HCT116 (cell line): ENCODE results near the gene NBAS. TPM values are rescaled to one million over a fixed set of nuclear protein-coding genes. Genes with fewer than 3 reads are reported as not detected.

Source experiments
- ATAC-seq: fragments of 200-7000 bp; cut with Tn5 transposase; 2 replicates; pipeline ENCODE4 v1.9.1; 2020; ENCODE audit warnings: mild to moderate bottlenecking, moderate library complexity
- BruUV-seq: library from RNA; stranded (reverse); fragments of 400-500 nt; replicated peaks from 2 replicates; lab custom pipeline; 2021; lab: Mats Ljungman, UMichigan
- CTCF ChIA-PET: fragments of 300-600 bp; sonication (Branson Sonifier 250); formaldehyde crosslinking; loops from one replicate; lab custom pipeline; 2021; ENCODE audit warnings: antibody characterized with exemption; lab: Charles Lee
- POLR2A ChIA-PET: fragments of 300-600, 350-600 bp; sonication (Branson Sonifier 250); formaldehyde crosslinking; loops from one replicate; lab custom pipeline; 2021; ENCODE audit warnings: antibody characterized with exemption; lab: Charles Lee
- RAD21 ChIA-PET, 2 experiments: fragments of 300-600 bp; sonication (Branson Sonifier 250); formaldehyde crosslinking; loops; one replicate each; lab custom pipeline; 2023; ENCODE audit warnings: low total read pairs in 2 of 2; ENCODE audit not compliant: uncharacterized antibody in 2 of 2, unreplicated experiment in 2 of 2, low non-redundant PET in 1 of 2; lab: Charles Lee
- DNase-seq: peaks from one replicate; pipeline ENCODE4 v3.0.0-alpha.2; 2010; ENCODE audit warnings: low read depth, low spot score
- H2AFZ ChIP-seq: fragments of 200-600 bp; shearing (Covaris generic), sonication (generic); 2 replicates; pipeline ENCODE4 v1.6.1; 2017; ENCODE audit warnings: low read depth, mixed run types, mixed read lengths, antibody characterized with exemption, low read length; ENCODE audit not compliant: poor library complexity, severe bottlenecking
- H3K27ac ChIP-seq: 2 replicates; pipeline ENCODE4 v1.5.1; 2012; ENCODE audit warnings: low read depth, low read length
- H3K27me3 ChIP-seq: fragments of 200-600 bp; sonication (generic); 2 replicates; pipeline ENCODE4 v1.6.1; 2016; ENCODE audit warnings: mixed run types, low read length, mixed read lengths; ENCODE audit not compliant: insufficient read depth
- H3K36me3 ChIP-seq, 2 experiments: fragments of 200-500 bp in 1 of 2; fragments of 200-600 bp in 1 of 2; sonication (Bioruptor generic) in 1 of 2; sonication (generic) in 1 of 2; 2 replicates each; pipeline versions ENCODE4 v1.5.1 to v1.6.1; 2014 to 2016; ENCODE audit warnings: low read length in 2 of 2, inconsistent platforms in 1 of 2, mixed read lengths in 1 of 2, mixed run types in 1 of 2; ENCODE audit not compliant: insufficient read depth in 2 of 2, control insufficient read depth in 1 of 2
- H3K4me1 ChIP-seq, 2 experiments: fragments of 200-600 bp in 1 of 2; sonication (generic) in 1 of 2; 2 replicates each; pipeline versions ENCODE4 v1.5.1 to v1.6.1; 2012 to 2017; ENCODE audit warnings: low read length in 2 of 2, inconsistent platforms in 1 of 2, mild to moderate bottlenecking in 1 of 2, mixed read lengths in 1 of 2, mixed run types in 1 of 2, moderate library complexity in 1 of 2; ENCODE audit not compliant: insufficient read depth in 2 of 2, control insufficient read depth in 1 of 2
- H3K4me2 ChIP-seq: fragments of 200-600 bp; sonication (generic); 2 replicates; pipeline ENCODE4 v1.6.1; 2017; ENCODE audit warnings: mixed run types, low read length, mixed read lengths
- H3K4me3 ChIP-seq, 2 experiments: fragments of 200-600 bp in 1 of 2; sonication (generic) in 1 of 2; replicated peaks in 1 of 2; 2 replicates each; pipeline ENCODE4 v1.5.1; 2011 to 2016; ENCODE audit warnings: low read length in 2 of 2, control low read depth in 1 of 2, low read depth in 1 of 2, mild to moderate bottlenecking in 1 of 2, mixed read lengths in 1 of 2, mixed run types in 1 of 2
- H3K79me2 ChIP-seq: fragments of 200-600 bp; sonication (generic); 2 replicates; pipeline ENCODE4 v1.6.1; 2017; ENCODE audit warnings: mild to moderate bottlenecking, mixed run types, low read length, moderate library complexity, mixed read lengths; ENCODE audit not compliant: insufficient read depth
- H3K9ac ChIP-seq: fragments of 200-600 bp; sonication (generic); 2 replicates; pipeline ENCODE4 v1.6.1; 2016; ENCODE audit warnings: low read length, mixed read lengths
- H3K9me2 ChIP-seq: fragments of 200-600 bp; sonication (generic), shearing (Covaris generic); 2 replicates; pipeline ENCODE4 v1.6.1; 2017; ENCODE audit warnings: mixed run types, mild to moderate bottlenecking, moderate library complexity; ENCODE audit not compliant: insufficient read depth
- H3K9me3 ChIP-seq, 2 experiments: fragments of 200-500 bp in 1 of 2; fragments of 200-600 bp in 1 of 2; sonication (Bioruptor generic) in 1 of 2; sonication (generic) in 1 of 2; 2 replicates each; pipeline ENCODE4 v1.6.1; 2014 to 2017; ENCODE audit warnings: low read length in 2 of 2, mixed read lengths in 2 of 2, inconsistent platforms in 1 of 2, low read depth in 1 of 2, mild to moderate bottlenecking in 1 of 2, mixed run types in 1 of 2, moderate library complexity in 1 of 2; ENCODE audit not compliant: control insufficient read depth in 1 of 2, insufficient read depth in 1 of 2
- H4K20me1 ChIP-seq: fragments of 200-600 bp; sonication (generic), shearing (Covaris generic); 2 replicates; pipeline ENCODE4 v1.6.1; 2017; ENCODE audit warnings: mixed run types, mild to moderate bottlenecking, moderate library complexity; ENCODE audit not compliant: insufficient read depth
- CBX3 ChIP-seq: IDR thresholded peaks from 2 replicates; pipeline ENCODE4 v1.6.1; 2012; ENCODE audit warnings: low read depth
- CEBPB ChIP-seq: IDR thresholded peaks from 2 replicates; pipeline ENCODE4 v1.6.1; 2012; ENCODE audit warnings: low read depth
- CTCF ChIP-seq, 3 experiments: fragments of 200-600 bp in 1 of 3; sonication (generic) in 1 of 3; IDR thresholded peaks in 2 of 3; conservative IDR thresholded peaks in 1 of 3; 2 replicates each; pipeline ENCODE4 v1.5.1; 2012 to 2017; ENCODE audit warnings: low read depth in 2 of 3, low read length in 2 of 3, antibody characterized with exemption in 1 of 3, borderline replicate concordance in 1 of 3, control low read depth in 1 of 3, mild to moderate bottlenecking in 1 of 3, mixed read lengths in 1 of 3, mixed run types in 1 of 3, moderate library complexity in 1 of 3; ENCODE audit not compliant: insufficient read depth in 1 of 3
- EGR1 ChIP-seq: IDR thresholded peaks from 2 replicates; pipeline ENCODE4 v1.6.1; 2012; ENCODE audit warnings: low read depth
- ELF1 ChIP-seq: IDR thresholded peaks from 2 replicates; pipeline ENCODE4 v1.6.1; 2012; ENCODE audit warnings: low read depth, borderline replicate concordance
- EZH2 ChIP-seq: fragments of 200-600 bp; sonication (generic); IDR thresholded peaks from 2 replicates; pipeline ENCODE4 v1.6.1; 2017; ENCODE audit warnings: antibody characterized with exemption, mixed run types
- EZH2phosphoT487 ChIP-seq: fragments of 200-600 bp; IDR thresholded peaks from 2 replicates; pipeline ENCODE4 v1.6.1; 2018; ENCODE audit warnings: antibody characterized with exemption, borderline replicate concordance
- FOSL1 ChIP-seq: IDR thresholded peaks from 2 replicates; pipeline ENCODE4 v1.6.1; 2012; ENCODE audit warnings: low read depth
- JUND ChIP-seq: IDR thresholded peaks from 2 replicates; pipeline ENCODE4 v1.6.1; 2012
- MAX ChIP-seq: IDR thresholded peaks from 2 replicates; pipeline ENCODE4 v1.6.1; 2012
- POLR2AphosphoS5 ChIP-seq: IDR thresholded peaks from 2 replicates; pipeline ENCODE4 v1.6.1; 2011; ENCODE audit warnings: mild to moderate bottlenecking, low read depth, low read length, moderate library complexity
- RAD21 ChIP-seq: IDR thresholded peaks from 2 replicates; pipeline ENCODE4 v1.6.1; 2012; ENCODE audit warnings: low read depth, mild to moderate bottlenecking
- REST ChIP-seq: IDR thresholded peaks from 2 replicates; pipeline ENCODE4 v1.6.1; 2012; ENCODE audit warnings: low read depth
- SIN3A ChIP-seq: IDR thresholded peaks from 2 replicates; pipeline ENCODE4 v1.6.1; 2012; ENCODE audit warnings: low read depth
- SP1 ChIP-seq: IDR thresholded peaks from 2 replicates; pipeline ENCODE4 v1.6.1; 2012; ENCODE audit warnings: low read depth
- SRF ChIP-seq: IDR thresholded peaks from 2 replicates; pipeline ENCODE4 v1.6.1; 2012; ENCODE audit warnings: low read depth
- ZFX ChIP-seq: fragments of 450-650 bp; IDR thresholded peaks from 2 replicates; pipeline ENCODE4 v1.6.1; 2017
- ZNF274 ChIP-seq: fragments of 200-500 bp; sonication (Bioruptor generic); IDR thresholded peaks from 2 replicates; pipeline ENCODE4 v1.6.1; 2014; ENCODE audit warnings: mild to moderate bottlenecking, low read depth, low read length, inconsistent platforms
- intact Hi-C: fragments of 100-400 bp; cut with micrococcal nuclease; formaldehyde crosslinking; loops from 2 replicates; pipeline ENCODE4 v1.10.0; 2022
- total RNA-seq: library from RNA; stranded (reverse); gene quantifications from one replicate; pipeline ENCODE4 v1.2.1, GENCODE V29; 2021; ENCODE audit not compliant: unreplicated experiment

The NBAS gene
- total RNA-seq, 1 experiment from 2014 or later, result 32.8 TPM

GRCh38 chr2:15510552-15510951 lies 50.6 kb downstream of the NBAS start:
- no peaks in the 10 kb centered on the region for H3K27me3 ChIP-seq
- H3K79me2 ChIP-seq, result no peaks in the 10 kb centered on the region
- no peak overlapping the region for H3K27ac ChIP-seq
- ChIA-PET RAD21 (no interaction called here), POLR2A (no interaction called here), CTCF (no interaction called here)
- H4K20me1 ChIP-seq, result no peaks in the 10 kb centered on the region
- BruUV-seq, result no TSS peak
- no peaks in the 10 kb centered on the region for H3K9me2 ChIP-seq
- no peak for ATAC-seq
- no peak overlapping the region for H3K9ac ChIP-seq
- DNase-seq, result no peak
- H3K4me1 ChIP-seq, result no peaks in the 10 kb centered on the region; a peak in 1 of 4 replicates
- no peak overlapping the region for H3K4me2 ChIP-seq
- no peaks in the 10 kb centered on the region for H3K9me3 ChIP-seq
- H3K4me3 ChIP-seq, result no peak overlapping the region
- no peaks in the 10 kb centered on the region for H3K36me3 ChIP-seq
- no peak overlapping the region for H2AFZ ChIP-seq
- intact Hi-C loops, result no loop called here
- no peak for TF ChIP-seq EGR1
- TF ChIP-seq RAD21, result no peak
- TF ChIP-seq ZNF274, result no peak
- no peak for TF ChIP-seq POLR2AphosphoS5
- TF ChIP-seq SRF, result no peak

- Histone ChIP-seq H3K4me2 (no peak overlapping the region), H3K27ac (no peak overlapping the region), H3K9me2 (no peaks in the 10 kb centered on the region), H3K36me3 (no peaks in the 10 kb centered on the region), H3K9me3 (no peaks in the 10 kb centered on the region), H3K4me3 (no peak overlapping the region), H4K20me1 (no peaks in the 10 kb centered on the region), H3K79me2 (no peaks in the 10 kb centered on the region), H2AFZ (no peak overlapping the region), H3K4me1 (no peaks in the 10 kb centered on the region; a peak in 1 of 4 replicates), H3K27me3 (no peaks in the 10 kb centered on the region), H3K9ac (no peak overlapping the region)
- ChIA-PET RAD21 (no interaction called here), CTCF (no interaction called here), POLR2A (no interaction called here)
- no TSS peak for BruUV-seq
- ATAC-seq (no peak), DNase-seq (no peak)
- intact Hi-C loops, result no loop called here
- no peak for TF ChIP-seq FOSL1
- no peak for TF ChIP-seq CEBPB
- no peak for TF ChIP-seq JUND
- no peak for TF ChIP-seq CBX3
- no peak for TF ChIP-seq MAX
- TF ChIP-seq ELF1, result no peak
- TF ChIP-seq EZH2phosphoT487, result no peak
- TF ChIP-seq REST, result no peak
- no peak for TF ChIP-seq SIN3A
- no peak for TF ChIP-seq SRF
- no peak for TF ChIP-seq RAD21
- TF ChIP-seq SP1, result no peak
- TF ChIP-seq CTCF (IDR thresholded peaks at IDR 0.05 in 2 of 3, conservative IDR thresholded peaks at IDR 0.05 in 1 of 3; ENCODE audit: borderline replicate concordance in 1 of 3, insufficient read depth in 1 of 3, low read depth in 2 of 3, low read length in 2 of 3), result no peak
- no peak for TF ChIP-seq EZH2
- TF ChIP-seq ZFX, result no peak
Observed at GRCh38 chr2:15510131-15510530, 51.0 kb downstream of the NBAS start.
